Smooth muscle cell (in vitro differentiated cells): ENCODE measurements around the gene NLGN1. TPM values are rescaled to one million over a fixed set of nuclear protein-coding genes. Genes with fewer than 3 reads are reported as not detected.

Experiments used
- DNase-seq: peaks from one replicate; lab custom pipeline; 2025; ENCODE audit not compliant: unreplicated experiment; lab: John Stamatoyannopoulos, UW
- H2AFZ ChIP-seq: fragments of 200-600 bp; sonication (generic); 2 replicates; pipeline ENCODE4 v1.6.0; 2016; ENCODE audit warnings: antibody characterized with exemption, low read depth, mild to moderate bottlenecking
- H3F3A ChIP-seq: fragments of 200-600 bp; sonication (generic); 2 replicates; pipeline ENCODE4 v1.6.0; 2017; ENCODE audit warnings: antibody characterized with exemption, low read depth
- H3K27ac ChIP-seq: fragments of 200-600 bp; sonication (generic); 2 replicates; pipeline ENCODE4 v1.5.1; 2016; ENCODE audit warnings: low read depth, mild to moderate bottlenecking
- H3K27me3 ChIP-seq: fragments of 200-600 bp; sonication (generic); 2 replicates; pipeline ENCODE4 v1.6.1; 2016; ENCODE audit warnings: low read depth, mild to moderate bottlenecking
- H3K36me3 ChIP-seq: fragments of 200-600 bp; sonication (generic); 2 replicates; pipeline ENCODE4 v1.5.1; 2016; ENCODE audit warnings: low read depth
- H3K4me1 ChIP-seq: fragments of 200-600 bp; sonication (generic); 2 replicates; pipeline ENCODE4 v1.5.1; 2016; ENCODE audit warnings: low read depth
- H3K4me2 ChIP-seq: fragments of 200-600 bp; sonication (generic); 2 replicates; pipeline ENCODE4 v1.6.0; 2016; ENCODE audit warnings: mild to moderate bottlenecking
- H3K4me3 ChIP-seq: fragments of 200-600 bp; sonication (generic); 2 replicates; pipeline ENCODE4 v1.5.1; 2016; ENCODE audit warnings: mild to moderate bottlenecking
- H3K79me2 ChIP-seq: fragments of 200-600 bp; sonication (generic); 2 replicates; pipeline ENCODE4 v1.6.0; 2016; ENCODE audit warnings: low read depth, mild to moderate bottlenecking
- H3K9ac ChIP-seq: fragments of 200-600 bp; sonication (generic); 2 replicates; pipeline ENCODE4 v1.6.0; 2016; ENCODE audit warnings: low read depth
- H3K9me3 ChIP-seq: fragments of 200-600 bp; sonication (generic); replicated peaks from 2 replicates; pipeline ENCODE4 v1.5.1; 2016; ENCODE audit warnings: low read depth
- H4K20me1 ChIP-seq: fragments of 200-600 bp; sonication (generic); 2 replicates; pipeline ENCODE4 v1.6.0; 2016; ENCODE audit warnings: low read depth
- WGBS: methylation state at CpG from one replicate; pipeline ENCODE4 v1.1.7; 2016; ENCODE audit warnings: low lambda C conversion rate; 5-methylcytosine and 5-hydroxymethylcytosine counted together
- polyA plus RNA-seq: library from polyadenylated mRNA; unstranded; fragments of >200 nt; fragmentation: Nextera tagmentation; extraction: Ambion mirVana; gene quantifications from 2 replicates; pipeline ENCODE4 v1.2.1, GENCODE V29; 2016
- total RNA-seq: library from RNA; depleted of rRNA; stranded (reverse); fragments of >200 nt; gene quantifications from 2 replicates; pipeline ENCODE4 v1.2.3, GENCODE V29; 2014
- TF ChIP-seq, protein P1 (sequence below): fragments of 200-600 bp; sonication (generic); IDR thresholded peaks from 2 replicates; pipeline ENCODE4 v1.5.1; 2017; ENCODE audit warnings: borderline replicate concordance, mild to moderate bottlenecking, antibody characterized with exemption; ENCODE audit not compliant: insufficient read depth, poor library complexity, severe bottlenecking

The NLGN1 gene
- total and polyA plus RNA-seq, 2 experiments from 2014 or later = 0.04 TPM; not detected in 1

GRCh38 chr3:174186377-174186989 is 788.9 kb downstream of the NLGN1 start:
- H3K4me3 ChIP-seq = no peak overlapping the region
- H2AFZ ChIP-seq = no peak overlapping the region
- H3K9ac ChIP-seq = no peak overlapping the region
- no peaks in the 10 kb centered on the region for H4K20me1 ChIP-seq
- 96% methylated on average over 1 of the region's 1 CpG for WGBS
- no peaks in the 10 kb centered on the region for H3K27me3 ChIP-seq
- H3F3A ChIP-seq = no peaks in the 10 kb centered on the region
- no peak overlapping the region for H3K4me2 ChIP-seq
- H3K27ac ChIP-seq = no peak overlapping the region
- TF ChIP-seq, protein P1, sequence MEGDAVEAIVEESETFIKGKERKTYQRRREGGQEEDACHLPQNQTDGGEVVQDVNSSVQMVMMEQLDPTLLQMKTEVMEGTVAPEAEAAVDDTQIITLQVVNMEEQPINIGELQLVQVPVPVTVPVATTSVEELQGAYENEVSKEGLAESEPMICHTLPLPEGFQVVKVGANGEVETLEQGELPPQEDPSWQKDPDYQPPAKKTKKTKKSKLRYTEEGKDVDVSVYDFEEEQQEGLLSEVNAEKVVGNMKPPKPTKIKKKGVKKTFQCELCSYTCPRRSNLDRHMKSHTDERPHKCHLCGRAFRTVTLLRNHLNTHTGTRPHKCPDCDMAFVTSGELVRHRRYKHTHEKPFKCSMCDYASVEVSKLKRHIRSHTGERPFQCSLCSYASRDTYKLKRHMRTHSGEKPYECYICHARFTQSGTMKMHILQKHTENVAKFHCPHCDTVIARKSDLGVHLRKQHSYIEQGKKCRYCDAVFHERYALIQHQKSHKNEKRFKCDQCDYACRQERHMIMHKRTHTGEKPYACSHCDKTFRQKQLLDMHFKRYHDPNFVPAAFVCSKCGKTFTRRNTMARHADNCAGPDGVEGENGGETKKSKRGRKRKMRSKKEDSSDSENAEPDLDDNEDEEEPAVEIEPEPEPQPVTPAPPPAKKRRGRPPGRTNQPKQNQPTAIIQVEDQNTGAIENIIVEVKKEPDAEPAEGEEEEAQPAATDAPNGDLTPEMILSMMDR = no peak
- H3K36me3 ChIP-seq = no peaks in the 10 kb centered on the region
- no peak for DNase-seq
- no peaks in the 10 kb centered on the region for H3K4me1 ChIP-seq
- no peaks in the 10 kb centered on the region for H3K79me2 ChIP-seq
- no peaks in the 10 kb centered on the region for H3K9me3 ChIP-seq

DNA sequence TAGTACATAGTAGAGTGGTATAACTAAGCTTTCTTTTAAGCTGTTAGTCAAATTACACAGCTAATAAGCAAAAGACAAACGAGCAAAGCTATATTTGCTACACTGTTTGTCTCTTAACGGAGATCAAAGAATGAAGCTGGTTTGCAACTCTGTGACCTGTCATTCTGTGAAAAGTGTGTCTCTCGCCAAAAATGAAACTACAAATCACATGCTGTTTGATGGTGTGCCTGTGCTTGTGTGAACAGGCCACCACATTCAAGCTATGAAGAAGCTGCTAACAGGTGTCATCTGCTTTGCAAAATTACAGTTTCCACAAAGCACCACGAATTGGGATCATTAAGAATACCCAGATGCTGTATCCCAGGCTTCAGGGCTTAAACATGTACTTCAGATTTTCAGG is 793.8 kb downstream of the NLGN1 start:
- WGBS = 77% methylated on average over 4 of the region's 4 CpGs

GRCh38 chr3:174191895-174192294 is 794.4 kb downstream of the NLGN1 start:
- no peak overlapping the region for H2AFZ ChIP-seq
- whole genome bisulfite sequencing = 93% methylated on average over 2 of the region's 2 CpGs
- no peak overlapping the region for H3K9ac ChIP-seq
- H3K4me3 ChIP-seq = no peak overlapping the region
- no peaks in the 10 kb centered on the region for H3K27me3 ChIP-seq
- no peak overlapping the region for H3K4me2 ChIP-seq
- no peaks in the 10 kb centered on the region for H3K9me3 ChIP-seq
- DNase-seq = no peak
- H3F3A ChIP-seq = no peaks in the 10 kb centered on the region
- no peaks in the 10 kb centered on the region for H4K20me1 ChIP-seq
- H3K36me3 ChIP-seq = no peaks in the 10 kb centered on the region
- no peaks in the 10 kb centered on the region for H3K4me1 ChIP-seq
- TF ChIP-seq, protein P1 = no peak
- no peak overlapping the region for H3K27ac ChIP-seq
- H3K79me2 ChIP-seq = no peaks in the 10 kb centered on the region

More for the DNA sequence above, 793.8 kb downstream of the NLGN1 start:
- H3K4me1 ChIP-seq = no peaks in the 10 kb centered on the region
- H3F3A ChIP-seq = no peaks in the 10 kb centered on the region
- H3K27ac ChIP-seq = no peak overlapping the region
- no peaks in the 10 kb centered on the region for H3K27me3 ChIP-seq
- no peak overlapping the region for H2AFZ ChIP-seq
- no peaks in the 10 kb centered on the region for H3K9me3 ChIP-seq
- TF ChIP-seq, protein P1 = no peak
- no peak overlapping the region for H3K4me2 ChIP-seq
- H3K36me3 ChIP-seq = no peaks in the 10 kb centered on the region
- no peak overlapping the region for H3K9ac ChIP-seq
- no peak for DNase-seq
- H3K4me3 ChIP-seq = no peak overlapping the region
- H4K20me1 ChIP-seq = no peaks in the 10 kb centered on the region
- no peaks in the 10 kb centered on the region for H3K79me2 ChIP-seq

- Histone ChIP-seq H3K4me3 (no peak overlapping the region), H3K36me3 (no peaks in the 10 kb centered on the region), H3F3A (no peaks in the 10 kb centered on the region), H3K9ac (no peak overlapping the region), H2AFZ (no peak overlapping the region), H3K27me3 (no peaks in the 10 kb centered on the region), H3K79me2 (no peaks in the 10 kb centered on the region), H4K20me1 (no peaks in the 10 kb centered on the region), H3K9me3 (no peaks in the 10 kb centered on the region), H3K27ac (no peak overlapping the region), H3K4me2 (no peak overlapping the region), H3K4me1 (no peaks in the 10 kb centered on the region)
- TF ChIP-seq, protein P1 = no peak
- 93% methylated on average over 2 of the region's 2 CpGs for WGBS
- no peak for DNase-seq
Observed at GRCh38 chr3:174192471-174192870, 794.9 kb downstream of the NLGN1 start.
